Endothelial cell of umbilical vein (primary cell): ENCODE measurements around the gene KASH5.

Experiments
- POLR2A ChIP-seq: IDR thresholded peaks from 2 replicates; pipeline ENCODE4 v1.6.1; 2012; ENCODE audit warnings: low read depth, mild to moderate bottlenecking, control low read depth, low read length
- TF ChIP-seq, protein P1 (sequence below), 2 donors: IDR thresholded peaks; 1 replicate in 1 of 2; 2 replicates in 1 of 2; pipeline ENCODE4 v1.5.1; 2011; ENCODE audit warnings: low read length in 2 of 2, mild to moderate bottlenecking in 2 of 2, moderate library complexity in 2 of 2, control low read depth in 1 of 2, inconsistent platforms in 1 of 2, low read depth in 1 of 2; ENCODE audit not compliant: insufficient read depth in 1 of 2; ENCODE audit errors: extremely low read depth in 1 of 2

DNA sequence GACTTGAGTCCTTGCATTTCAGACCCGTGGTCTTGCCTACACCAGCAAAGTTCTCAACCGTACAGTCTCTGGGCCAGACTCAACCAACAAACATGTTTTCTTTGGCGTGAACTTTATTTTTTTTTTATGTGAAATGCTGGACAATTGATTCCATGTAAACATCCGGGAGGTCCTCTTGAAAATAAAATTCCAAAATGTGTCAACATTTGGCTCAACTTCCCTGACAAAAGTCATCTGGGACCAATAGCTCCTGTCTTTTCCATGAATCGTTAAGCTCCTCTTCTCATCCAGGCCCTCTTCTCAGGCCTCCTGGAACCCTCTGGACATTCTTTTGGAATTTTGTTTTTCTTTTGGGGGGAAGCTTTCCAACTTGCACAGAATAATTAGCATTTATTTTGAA is 67.7 kb downstream of the KASH5 start:
- TF ChIP-seq, protein P1, sequence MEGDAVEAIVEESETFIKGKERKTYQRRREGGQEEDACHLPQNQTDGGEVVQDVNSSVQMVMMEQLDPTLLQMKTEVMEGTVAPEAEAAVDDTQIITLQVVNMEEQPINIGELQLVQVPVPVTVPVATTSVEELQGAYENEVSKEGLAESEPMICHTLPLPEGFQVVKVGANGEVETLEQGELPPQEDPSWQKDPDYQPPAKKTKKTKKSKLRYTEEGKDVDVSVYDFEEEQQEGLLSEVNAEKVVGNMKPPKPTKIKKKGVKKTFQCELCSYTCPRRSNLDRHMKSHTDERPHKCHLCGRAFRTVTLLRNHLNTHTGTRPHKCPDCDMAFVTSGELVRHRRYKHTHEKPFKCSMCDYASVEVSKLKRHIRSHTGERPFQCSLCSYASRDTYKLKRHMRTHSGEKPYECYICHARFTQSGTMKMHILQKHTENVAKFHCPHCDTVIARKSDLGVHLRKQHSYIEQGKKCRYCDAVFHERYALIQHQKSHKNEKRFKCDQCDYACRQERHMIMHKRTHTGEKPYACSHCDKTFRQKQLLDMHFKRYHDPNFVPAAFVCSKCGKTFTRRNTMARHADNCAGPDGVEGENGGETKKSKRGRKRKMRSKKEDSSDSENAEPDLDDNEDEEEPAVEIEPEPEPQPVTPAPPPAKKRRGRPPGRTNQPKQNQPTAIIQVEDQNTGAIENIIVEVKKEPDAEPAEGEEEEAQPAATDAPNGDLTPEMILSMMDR (IDR thresholded peaks at IDR 0.05; ENCODE audit: extremely low read depth in 1 of 2, insufficient read depth in 1 of 2, low read depth in 1 of 2, low read length in 2 of 2): no peak
- TF ChIP-seq POLR2A: no peak
